H1 (cell line): Measurements from ENCODE around the gene PDP2. TPM values are rescaled to one million over a fixed set of nuclear protein-coding genes. Genes with fewer than 3 reads are reported as not detected.

Experiments
- CTCF ChIA-PET: fragments of 300-600 bp; sonication (Branson Sonifier 250); formaldehyde crosslinking; loops from one replicate; lab custom pipeline; 2021; ENCODE audit not compliant: partially characterized antibody; lab: Charles Lee
- POLR2A ChIA-PET: fragments of 300-600 bp; sonication (Branson Sonifier 250); formaldehyde crosslinking; loops from one replicate; lab custom pipeline; 2021; ENCODE audit warnings: inconsistent platforms; ENCODE audit not compliant: partially characterized antibody; lab: Charles Lee
- DNase-seq, 2 experiments: peaks; one replicate each; pipeline versions ENCODE4 v3.0.0 to v3.0.0-alpha.2; 2010 to 2022; ENCODE audit warnings: low spot score in 2 of 2, low read depth in 1 of 2, mixed read lengths in 1 of 2
- FAIRE-seq: peaks from 2 replicates; lab custom pipeline; 2011; peaks lifted over from hg19 to GRCh38; lab: Jason Lieb, UNC
- H2AFZ ChIP-seq: 2 replicates; pipeline ENCODE4 v1.8.1; 2012; ENCODE audit warnings: low read length, inconsistent platforms
- H2AK5ac ChIP-seq: 2 replicates; pipeline ENCODE4 v1.6.1; 2013; ENCODE audit warnings: low read depth, low read length
- H2BK120ac ChIP-seq: replicated peaks from 2 replicates; pipeline ENCODE3; 2013; ENCODE audit warnings: low read depth, low read length, inconsistent platforms
- H2BK12ac ChIP-seq: 2 replicates; pipeline ENCODE4 v1.6.1; 2013; ENCODE audit warnings: low read depth, low read length
- H2BK15ac ChIP-seq: 2 replicates; pipeline ENCODE4 v1.6.1; 2013; ENCODE audit warnings: low read length
- H2BK20ac ChIP-seq: 2 replicates; pipeline ENCODE4 v1.6.1; 2013; ENCODE audit warnings: low read length
- H2BK5ac ChIP-seq: 2 replicates; pipeline ENCODE4 v1.6.1; 2013; ENCODE audit warnings: low read depth, low read length
- H3K14ac ChIP-seq: 2 replicates; pipeline ENCODE4 v1.6.1; 2013; ENCODE audit warnings: inconsistent platforms; ENCODE audit not compliant: insufficient read length
- H3K18ac ChIP-seq: 2 replicates; pipeline ENCODE4 v1.6.1; 2013; ENCODE audit warnings: low read length; ENCODE audit errors: extremely low read depth
- H3K23ac ChIP-seq: 2 replicates; pipeline ENCODE4 v1.6.1; 2013; ENCODE audit warnings: inconsistent platforms; ENCODE audit not compliant: insufficient read length
- H3K23me2 ChIP-seq: 2 replicates; pipeline ENCODE4 v1.6.1; 2013; ENCODE audit warnings: low read depth, low read length
- H3K27ac ChIP-seq: 2 replicates; pipeline ENCODE4 v1.6.1; 2011; ENCODE audit warnings: low read depth, low read length, inconsistent platforms
- H3K27me3 ChIP-seq, 4 experiments: replicated peaks in 1 of 4; 1 replicate in 1 of 4; 2 replicates in 3 of 4; pipeline versions ENCODE4 v1.6.1 to v1.8.1; 2011 to 2013; ENCODE audit warnings: low read length in 3 of 4, mild to moderate bottlenecking in 3 of 4, inconsistent platforms in 2 of 4, mixed read lengths in 2 of 4, moderate library complexity in 1 of 4; ENCODE audit not compliant: control insufficient read depth in 3 of 4, insufficient read depth in 3 of 4; ENCODE audit errors: extremely low read depth in 1 of 4
- H3K36me3 ChIP-seq, 4 experiments: 2 replicates each; pipeline versions ENCODE4 v1.6.1 to v1.8.1; 2011 to 2013; ENCODE audit warnings: mild to moderate bottlenecking in 4 of 4, low read length in 3 of 4, moderate library complexity in 2 of 4, control low read depth in 1 of 4, inconsistent platforms in 1 of 4; ENCODE audit not compliant: insufficient read depth in 4 of 4, control insufficient read depth in 2 of 4
- H3K4ac ChIP-seq: replicated peaks from 2 replicates; pipeline ENCODE3; 2013; ENCODE audit warnings: low read length, low read depth, mixed read lengths, inconsistent platforms; ENCODE audit not compliant: insufficient read length
- H3K4me1 ChIP-seq, 4 experiments: replicated peaks in 1 of 4; 1 replicate in 1 of 4; 2 replicates in 3 of 4; pipeline versions ENCODE4 v1.6.1 to v1.8.1; 2011 to 2013; ENCODE audit warnings: low read length in 3 of 4, inconsistent platforms in 2 of 4, mixed read lengths in 1 of 4; ENCODE audit not compliant: insufficient read depth in 4 of 4, control insufficient read depth in 3 of 4
- H3K4me2 ChIP-seq, 2 experiments: 2 replicates each; pipeline versions ENCODE4 v1.6.1 to v1.8.1; 2011 to 2013; ENCODE audit warnings: low read depth in 2 of 2, low read length in 2 of 2, control low read depth in 1 of 2, inconsistent platforms in 1 of 2, mild to moderate bottlenecking in 1 of 2; ENCODE audit not compliant: insufficient read depth in 1 of 2
- H3K4me3 ChIP-seq, 4 experiments: fragments of 200-600, 300-600 bp in 1 of 4; sonication (generic), shearing (Covaris generic), sonication (Bioruptor Twin) in 1 of 4; 2 replicates each; pipeline versions ENCODE4 v1.5.1 to v1.8.1; 2011 to 2016; ENCODE audit warnings: low read length in 4 of 4, low read depth in 3 of 4, control low read depth in 2 of 4, inconsistent platforms in 2 of 4, mild to moderate bottlenecking in 2 of 4, mixed read lengths in 1 of 4, moderate library complexity in 1 of 4; ENCODE audit not compliant: insufficient read depth in 2 of 4; ENCODE audit errors: extremely low read depth in 1 of 4
- H3K56ac ChIP-seq: replicated peaks from 2 replicates; pipeline ENCODE3; 2013; ENCODE audit warnings: low read depth, mild to moderate bottlenecking, mixed read lengths, low read length, inconsistent platforms; ENCODE audit not compliant: insufficient read length
- H3K79me1 ChIP-seq: 2 replicates; pipeline ENCODE4 v1.6.1; 2013; ENCODE audit warnings: low read depth, low read length, control low read depth
- H3K79me2 ChIP-seq, 2 experiments: 2 replicates each; pipeline versions ENCODE4 v1.6.1 to v1.8.1; 2012 to 2013; ENCODE audit warnings: low read length in 2 of 2, mild to moderate bottlenecking in 2 of 2, inconsistent platforms in 1 of 2; ENCODE audit not compliant: insufficient read depth in 2 of 2, control insufficient read depth in 1 of 2
- H3K9ac ChIP-seq, 4 experiments: replicated peaks in 1 of 4; 1 replicate in 1 of 4; 2 replicates in 3 of 4; pipeline versions ENCODE4 v1.6.1 to v1.8.1; 2011 to 2013; ENCODE audit warnings: low read depth in 3 of 4, low read length in 3 of 4, control low read depth in 2 of 4, mild to moderate bottlenecking in 2 of 4, moderate library complexity in 2 of 4, inconsistent platforms in 1 of 4; ENCODE audit errors: extremely low read depth in 1 of 4
- H3K9me3 ChIP-seq, 2 experiments: 2 replicates each; pipeline versions ENCODE4 v1.6.1 to v1.8.1; 2012 to 2013; ENCODE audit warnings: mild to moderate bottlenecking in 2 of 2, moderate library complexity in 2 of 2, control low read depth in 1 of 2, inconsistent platforms in 1 of 2, low read depth in 1 of 2, low read length in 1 of 2, mixed read lengths in 1 of 2; ENCODE audit not compliant: insufficient read depth in 2 of 2
- H4K20me1 ChIP-seq, 2 experiments: replicated peaks in 1 of 2; 2 replicates each; pipeline versions ENCODE3 to v1.8.1; 2011 to 2013; ENCODE audit warnings: inconsistent platforms in 2 of 2, low read length in 2 of 2, mild to moderate bottlenecking in 1 of 2; ENCODE audit not compliant: insufficient read depth in 2 of 2, control insufficient read depth in 1 of 2
- H4K5ac ChIP-seq: 2 replicates; pipeline ENCODE4 v1.6.1; 2013; ENCODE audit warnings: low read length, low read depth, mixed read lengths, inconsistent platforms; ENCODE audit not compliant: insufficient read length
- H4K8ac ChIP-seq: 2 replicates; pipeline ENCODE4 v1.8.0; 2013; ENCODE audit warnings: mild to moderate bottlenecking, moderate library complexity, low read length, inconsistent platforms; ENCODE audit not compliant: insufficient read depth; ENCODE audit errors: extremely low read depth
- H4K91ac ChIP-seq: replicated peaks from 2 replicates; pipeline ENCODE3; 2013; ENCODE audit warnings: low read length, mixed read lengths, inconsistent platforms; ENCODE audit not compliant: insufficient read length
- BRCA1 ChIP-seq: IDR thresholded peaks from 2 replicates; pipeline ENCODE4 v1.6.1; 2012; ENCODE audit warnings: low read depth, low read length, improper control_type of control experiment
- GABPA ChIP-seq: IDR thresholded peaks from 2 replicates; pipeline ENCODE4 v1.6.1; 2011; ENCODE audit warnings: mild to moderate bottlenecking, low read length, moderate library complexity, borderline replicate concordance; ENCODE audit not compliant: insufficient read depth
- GTF2F1 ChIP-seq: IDR thresholded peaks from 2 replicates; pipeline ENCODE4 v1.6.1; 2012; ENCODE audit warnings: low read depth, low read length, improper control_type of control experiment, borderline replicate concordance
- JUND ChIP-seq: IDR thresholded peaks from 2 replicates; pipeline ENCODE4 v1.6.1; 2011; ENCODE audit warnings: mild to moderate bottlenecking, improper control_type of control experiment, low read length
- KDM5A ChIP-seq: fragments of 200-600 bp; IDR thresholded peaks from 2 replicates; pipeline ENCODE4 v1.7.1; 2012; ENCODE audit warnings: mild to moderate bottlenecking, low read length, inconsistent platforms, mixed read lengths
- NANOG ChIP-seq: IDR thresholded peaks from 2 replicates; pipeline ENCODE4 v1.6.1; 2011; ENCODE audit warnings: low read length, low read depth, mild to moderate bottlenecking, inconsistent platforms; ENCODE audit not compliant: insufficient read depth, poor library complexity, severe bottlenecking
- RBBP5 ChIP-seq: IDR thresholded peaks from 2 replicates; pipeline ENCODE4 v1.7.1; 2012; ENCODE audit warnings: low read depth, mild to moderate bottlenecking, inconsistent platforms, low read length, moderate library complexity, borderline replicate concordance
- RXRA ChIP-seq: IDR thresholded peaks from 2 replicates; pipeline ENCODE4 v1.6.1; 2011; ENCODE audit warnings: low read depth, mild to moderate bottlenecking, low read length, moderate library complexity; ENCODE audit not compliant: insufficient read depth
- SUZ12 ChIP-seq: fragments of 200-600 bp; sonication (generic); IDR thresholded peaks from 2 replicates; pipeline ENCODE4 v1.6.1; 2012; ENCODE audit warnings: mild to moderate bottlenecking, inconsistent platforms, low read length, moderate library complexity, mixed read lengths
- TBP ChIP-seq: IDR thresholded peaks from 2 replicates; pipeline ENCODE4 v1.6.1; 2011; ENCODE audit warnings: low read depth, low read length, improper control_type of control experiment
- WGBS, 2 experiments: shearing (Covaris generic) in 1 of 2; methylation state at CpG; one replicate each; pipeline versions ENCODE4 v1.1.6 to v1.1.7; 2013 to 2015; ENCODE audit warnings: low lambda C conversion rate in 2 of 2, mixed read lengths in 2 of 2, inconsistent platforms in 1 of 2, low coverage in 1 of 2, missing lambda C conversion rate in 1 of 2; ENCODE audit not compliant: insufficient replicate concordance in 2 of 2, insufficient coverage in 1 of 2, insufficient read length in 1 of 2; ENCODE audit errors: extremely low coverage in 1 of 2, missing lambda C conversion rate in 1 of 2; 5-methylcytosine and 5-hydroxymethylcytosine counted together
- polyA plus RNA-seq, 7 experiments: library from polyadenylated mRNA; depleted of rRNA in 3 of 7; stranded (reverse) in 5 of 7; unstranded in 2 of 7; fragments of >200 nt in 5 of 7; fragments of 200-250 nt in 2 of 7; gene quantifications; 1 replicate in 5 of 7; 2 replicates in 1 of 7; 4 replicates in 1 of 7; pipeline versions ENCODE4 v1.2.1 to v1.2.3, GENCODE V29; 2011 to 2013; ENCODE audit warnings: missing spikeins in 2 of 7, mixed read lengths in 2 of 7
- total RNA-seq: library from RNA; stranded (reverse); fragmentation: NEBNext Ultra II Directional; extraction: Animal tissue kit (Norgen Biotek cat#: 25700); gene quantifications from 2 replicates; pipeline ENCODE4 v1.2.1, GENCODE V29; 2021

PDP2 gene
- total and polyA plus RNA-seq, 2 of the 8 experiments (the other 6 are each of a cell fraction or from before 2014, with no cell fraction given): 11.7 to 36.5 TPM

DNA sequence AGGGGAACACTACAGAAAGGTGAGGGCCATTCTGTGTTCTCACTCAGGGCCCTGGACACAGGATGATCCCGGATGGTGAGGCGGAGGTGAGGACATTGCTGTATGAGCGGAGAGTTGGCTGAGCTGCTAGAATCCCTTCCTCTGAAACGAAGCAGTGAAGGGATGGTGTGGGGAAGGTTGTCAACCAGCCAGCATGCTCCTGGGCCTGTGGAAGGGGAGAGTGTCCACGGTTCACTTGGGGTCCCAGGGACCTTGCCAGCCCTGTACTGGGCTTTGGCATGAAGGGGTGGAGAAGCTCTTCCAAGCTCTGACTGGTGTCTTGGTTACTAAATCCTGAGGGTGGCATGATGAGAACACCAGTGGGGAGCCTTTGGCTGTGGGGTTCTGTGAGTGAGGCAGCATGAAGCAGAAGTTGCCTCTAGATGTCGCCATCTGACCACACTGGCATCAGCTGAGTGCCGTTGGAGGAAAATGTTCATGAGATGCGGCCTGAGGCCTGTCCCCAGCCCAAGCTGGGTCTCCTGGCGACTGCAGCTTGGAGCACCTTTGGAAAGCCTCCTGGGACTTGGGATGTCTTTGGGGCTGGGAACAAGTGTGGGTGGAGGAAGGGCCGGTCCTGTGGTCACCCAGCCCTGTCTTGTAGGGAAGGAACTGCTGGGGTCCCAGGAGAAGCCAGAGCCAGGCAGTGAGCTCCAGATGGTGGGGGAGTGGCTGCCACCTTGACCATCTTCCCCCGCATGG lies 14.8 kb downstream of the PDP2 start:
- ChIA-PET POLR2A (interaction anchor here (0.8 to 2.7 kb wide), 7 partner anchors 9 to 35 kb away, joined by 3 to 7 read pairs (median 4); partner anchors contain the start of gene PDP2), CTCF (interaction anchor here (0.8 to 42.0 kb wide), 29 partner anchors 9 to 343 kb away, joined by 3 to 1009 read pairs (median 4); partner anchors contain the start of genes B3GNT9, CDH16, CES3 and CIAO2B)
- no peak overlapping the region for H3K23ac ChIP-seq
- H3K79me1 ChIP-seq: no peaks in the 10 kb centered on the region
- no peaks in the 10 kb centered on the region; a peak in 1 of 7 replicates for H3K27me3 ChIP-seq
- H2BK20ac ChIP-seq: no peak overlapping the region
- H4K8ac ChIP-seq: no peak overlapping the region; the same call in 1 of the 2 replicates
- H3K56ac ChIP-seq: no peak overlapping the region
- no peak overlapping the region for H3K4me2 ChIP-seq
- no peaks in the 10 kb centered on the region for H3K9me3 ChIP-seq
- H2AFZ ChIP-seq: no peak overlapping the region
- no peak overlapping the region for H3K14ac ChIP-seq
- no peak overlapping the region for H3K9ac ChIP-seq
- no peak overlapping the region for H2AK5ac ChIP-seq
- peaks cover 0 to 3% (median 1%) of the 10 kb centered on the region in 4 experiments; a peak in 3 of 7 replicates for H3K4me1 ChIP-seq
- no peak overlapping the region for H2BK15ac ChIP-seq
- peaks cover 4 to 9% of the 10 kb centered on the region in 2 experiments for H4K20me1 ChIP-seq
- no peak overlapping the region; the same call in 1 of the 2 replicates for H3K18ac ChIP-seq
- H3K27ac ChIP-seq: no peak overlapping the region
- no peak overlapping the region for H2BK12ac ChIP-seq
- H3K4me3 ChIP-seq: no peak overlapping the region
- no peak overlapping the region for H4K5ac ChIP-seq
- H2BK120ac ChIP-seq: no peak overlapping the region
- FAIRE-seq: peak; percentile 57
- no peaks in the 10 kb centered on the region for H3K36me3 ChIP-seq
- WGBS, 2 experiments: 63% methylated on average over 11 of the region's 11 CpGs; no CpG with 5 or more reads in 1 of the 2 experiments
- no peaks in the 10 kb centered on the region for H3K23me2 ChIP-seq
- H2BK5ac ChIP-seq: no peak overlapping the region
- H3K4ac ChIP-seq: no peak overlapping the region
- peak in 1 of 2 experiments; percentile 72 for DNase-seq
- H4K91ac ChIP-seq: no peak overlapping the region
- no peaks in the 10 kb centered on the region for H3K79me2 ChIP-seq
- TF ChIP-seq NANOG (no peak), GABPA (no peak), SUZ12 (no peak), RXRA (no peak), TBP (0 out of 2 replicates have a peak, but pooled peaks have one; percentile 24), JUND (no peak), GTF2F1 (no peak), BRCA1 (no peak), RBBP5 (no peak), KDM5A (no peak)
